NCI-H748 (cell line): ENCODE results near the gene ELOA.
"Not testable (repeated sequence)": the region's sequence is repeated elsewhere in the genome, so short reads cannot be mapped to it uniquely, and the experiment has no call there.

Experiments
- DNase-seq: peaks from one replicate; lab custom pipeline; 2025; ENCODE audit not compliant: unreplicated experiment; lab: John Stamatoyannopoulos, UW

Gene ELOA

GRCh38 chr1:23732363-23733224 lies 10.7 kb upstream of the ELOA start:
- no peak for DNase-seq

GRCh38 chr1:23733281-23733680 lies 10.0 kb upstream of the ELOA start:
- DNase-seq = not testable (repeated sequence)

DNA sequence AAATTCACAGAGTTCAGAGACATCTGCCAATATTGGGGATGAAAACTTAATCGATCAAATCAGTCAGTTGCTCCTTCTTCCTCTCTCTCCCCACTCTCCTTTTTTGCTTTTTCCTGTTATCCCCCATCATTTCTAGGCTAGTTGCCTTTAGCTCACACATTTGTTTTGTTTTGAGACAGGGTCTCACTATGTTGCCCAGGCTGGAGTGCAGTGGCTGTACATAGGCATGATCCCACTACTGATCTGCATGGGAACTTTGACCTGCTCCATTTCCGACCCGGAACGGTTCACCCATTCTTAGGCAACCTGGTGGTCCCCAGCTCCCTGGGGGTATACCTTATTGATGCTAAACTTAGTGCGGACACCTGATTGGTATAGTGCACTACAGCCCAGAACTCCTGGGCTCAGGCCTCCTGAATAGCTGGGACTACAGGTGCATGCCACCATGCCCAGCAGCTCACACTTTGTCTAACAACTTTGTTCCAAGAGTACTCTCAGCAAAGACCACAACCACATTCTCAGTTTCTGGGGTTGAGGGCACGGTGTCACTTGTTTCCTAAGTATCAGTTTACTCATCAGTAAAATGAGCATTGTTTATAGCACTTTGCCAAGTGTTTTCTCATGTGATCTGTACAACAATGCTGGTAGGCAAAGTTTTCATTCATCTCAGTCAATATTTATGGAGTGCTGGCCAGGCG lies 6.7 kb upstream of the ELOA start:
- DNase-seq = no peak

DNA sequence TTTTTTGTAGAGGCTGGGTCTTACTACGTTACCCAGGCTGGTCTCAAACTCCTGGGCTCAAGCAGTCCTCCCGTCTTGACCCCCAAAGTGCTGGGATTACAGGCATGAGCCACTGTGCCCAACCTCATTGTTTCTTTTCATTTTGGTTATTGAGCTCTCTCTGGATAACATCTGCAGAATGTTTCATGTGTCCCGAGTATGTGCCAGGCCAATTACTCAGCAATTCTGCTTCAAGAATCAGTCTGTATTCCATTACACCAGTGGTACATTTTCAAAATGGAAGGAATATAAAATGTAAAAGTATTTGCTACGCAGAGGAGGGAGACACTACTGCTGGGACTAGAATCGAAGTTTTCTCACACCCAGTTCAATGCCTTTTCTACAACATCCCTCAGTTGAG lies 1.7 kb upstream of the ELOA start:
- no peak for DNase-seq

DNA sequence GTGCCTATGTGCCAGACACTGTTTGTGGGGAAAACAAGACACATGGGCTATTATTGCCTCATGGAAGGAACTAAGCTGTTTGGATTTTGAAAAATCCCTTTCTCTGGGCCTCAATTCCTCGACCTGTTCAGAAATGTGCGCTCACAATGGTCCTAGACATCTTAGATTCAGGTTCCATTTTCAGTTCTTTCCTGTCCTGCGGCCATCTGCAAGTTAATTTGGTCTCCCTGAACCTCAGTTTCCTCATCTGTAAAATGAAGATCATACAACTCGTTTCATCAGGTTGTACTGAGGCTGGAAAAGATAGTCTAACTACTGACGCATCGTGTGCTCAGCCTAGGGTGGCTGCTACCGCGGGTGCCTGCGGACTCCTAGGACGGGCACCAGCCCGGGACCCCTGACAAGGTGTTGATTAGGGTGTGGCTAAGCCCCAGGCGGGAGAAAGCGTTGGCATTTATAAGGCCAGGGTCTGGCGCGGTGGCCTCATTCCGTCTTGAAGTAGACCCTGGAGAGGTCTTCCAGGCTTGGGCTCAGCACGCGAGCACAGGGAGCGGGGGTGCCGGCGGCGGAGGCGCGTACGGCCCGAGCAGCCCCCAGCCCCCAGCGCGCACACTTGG lies 493 bp upstream of the ELOA start:
- DNase-seq = peak; percentile 56

DNA sequence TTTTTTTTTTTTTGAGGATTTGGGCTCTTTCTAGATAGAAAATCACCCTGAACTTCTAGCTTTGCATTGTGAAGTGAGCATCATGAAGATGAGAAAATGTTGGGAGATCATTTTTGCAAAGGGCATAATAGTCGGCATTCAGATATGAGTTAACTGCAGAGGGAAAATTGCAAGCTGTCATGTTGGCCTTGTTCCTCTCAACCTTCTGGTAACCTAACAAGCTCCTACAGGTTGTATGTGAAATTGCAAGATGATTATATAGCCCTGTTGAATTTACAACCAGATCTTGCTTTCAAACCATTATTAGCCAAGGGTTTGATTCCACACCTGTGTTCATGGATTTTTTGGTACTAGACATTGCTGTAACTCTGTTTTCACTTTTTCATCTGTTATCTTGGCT lies 2.2 kb downstream of the ELOA start:
- peak; percentile 3 for DNase-seq

DNA sequence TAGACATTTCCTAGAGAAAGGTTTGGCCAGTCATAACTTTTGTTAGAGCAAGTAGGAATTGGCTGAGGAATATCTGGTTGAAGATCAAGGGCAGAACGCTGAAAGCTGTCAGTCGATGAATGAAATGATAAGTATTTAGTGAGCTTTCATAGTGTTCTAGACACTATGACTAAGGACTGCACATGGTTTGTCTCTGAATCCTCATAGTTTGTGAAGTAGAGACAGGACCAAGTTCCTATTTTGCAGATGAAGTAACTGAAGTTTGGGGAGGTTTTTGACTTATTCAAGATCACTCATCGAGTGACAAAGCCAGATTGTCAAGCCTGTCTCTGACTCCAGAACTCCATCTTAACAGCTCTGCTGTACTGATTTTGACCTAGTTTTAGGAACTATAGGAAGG lies 4.7 kb downstream of the ELOA start:
- no peak for DNase-seq

- DNase-seq = peak; percentile 12
Measured at GRCh38 chr1:23751050-23751814, 8.0 kb downstream of the ELOA start.

DNA sequence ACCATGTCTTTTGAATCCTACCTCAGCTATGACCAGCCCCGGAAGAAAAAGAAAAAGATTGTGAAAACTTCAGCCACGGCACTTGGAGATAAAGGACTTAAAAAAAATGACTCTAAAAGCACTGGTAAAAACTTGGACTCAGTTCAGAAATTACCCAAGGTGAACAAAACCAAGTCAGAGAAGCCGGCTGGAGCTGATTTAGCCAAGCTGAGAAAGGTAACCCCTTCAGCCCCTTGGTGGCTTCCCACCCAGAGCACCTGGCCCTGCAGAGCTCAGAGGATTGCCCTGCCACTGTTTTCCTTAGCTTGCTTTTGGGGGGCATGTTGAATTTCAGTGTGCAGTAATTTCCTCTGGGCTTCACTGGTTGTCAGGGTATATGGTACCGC lies 8.5 kb downstream of the ELOA start:
- no peak for DNase-seq

GRCh38 chr1:23752909-23753308 lies 9.6 kb downstream of the ELOA start:
- no peak for DNase-seq

- DNase-seq = no peak
Measured at GRCh38 chr1:23756676-23757075, 13.4 kb downstream of the ELOA start.

- DNase-seq = no peak
Measured at GRCh38 chr1:23757812-23758211, 14.5 kb downstream of the ELOA start.

DNA sequence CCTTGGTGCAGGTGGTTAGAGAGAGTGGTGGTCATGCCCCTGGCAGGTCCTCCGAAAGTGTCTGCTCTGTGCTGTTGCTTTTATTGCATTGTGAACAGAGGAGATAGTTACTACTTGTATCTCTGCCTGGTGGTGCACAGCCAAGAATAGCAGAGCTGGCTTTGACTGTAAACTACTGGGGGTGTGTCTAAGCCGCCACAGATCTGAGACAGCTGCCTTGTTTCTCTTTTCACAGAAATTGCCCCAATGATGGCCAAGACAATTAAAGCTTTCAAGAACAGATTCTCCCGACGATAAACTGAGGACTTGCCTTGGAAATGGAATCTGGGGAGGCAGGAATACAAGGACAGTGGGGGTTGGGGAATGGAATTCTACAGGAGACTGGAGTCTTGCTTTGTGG lies 16.0 kb downstream of the ELOA start:
- DNase-seq = no peak

GRCh38 chr1:23763041-23763577 lies 19.8 kb downstream of the ELOA start:
- no peak for DNase-seq

- DNase-seq = no peak
Measured at GRCh38 chr1:23768733-23769132, 25.5 kb downstream of the ELOA start.

DNA sequence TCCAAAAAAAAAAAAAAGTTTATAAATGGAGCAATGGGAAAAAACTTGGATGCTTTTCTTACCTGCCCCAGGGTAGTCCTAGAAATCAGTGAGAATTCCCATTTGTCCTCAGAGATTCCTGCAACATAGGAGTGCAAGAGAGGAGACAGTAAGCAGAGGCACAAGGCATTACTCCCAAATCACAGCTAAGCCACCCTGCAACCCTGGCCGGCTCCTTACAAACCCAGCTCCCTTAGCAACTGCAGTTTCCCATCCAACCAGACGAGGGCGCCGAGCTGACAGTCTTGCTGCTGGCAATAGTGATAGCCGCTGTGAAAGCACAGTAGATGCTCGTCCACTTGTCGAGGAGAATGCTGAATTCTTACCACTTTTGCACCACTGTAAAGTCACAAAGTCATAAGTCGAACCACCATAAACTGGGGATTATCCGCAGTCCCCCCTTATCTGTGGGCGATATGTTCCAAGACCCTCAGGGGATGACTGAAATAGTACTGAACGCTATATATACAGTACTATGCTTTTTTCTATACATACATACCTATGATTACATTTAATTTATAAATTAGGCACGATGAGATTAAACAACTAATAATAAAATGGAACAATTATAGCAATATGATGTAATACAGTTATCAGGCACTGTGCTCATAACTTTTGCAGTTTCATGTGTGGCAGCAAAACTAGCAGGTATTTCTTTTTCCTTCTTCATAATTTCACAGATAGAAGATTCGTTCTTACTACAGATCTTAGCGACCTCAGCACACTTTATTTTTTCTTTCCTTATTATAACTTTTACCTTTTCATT lies 29.0 kb downstream of the ELOA start:
- peak; percentile 65 for DNase-seq

- DNase-seq = no peak
Measured at GRCh38 chr1:23772854-23773242, 29.6 kb downstream of the ELOA start.

DNA sequence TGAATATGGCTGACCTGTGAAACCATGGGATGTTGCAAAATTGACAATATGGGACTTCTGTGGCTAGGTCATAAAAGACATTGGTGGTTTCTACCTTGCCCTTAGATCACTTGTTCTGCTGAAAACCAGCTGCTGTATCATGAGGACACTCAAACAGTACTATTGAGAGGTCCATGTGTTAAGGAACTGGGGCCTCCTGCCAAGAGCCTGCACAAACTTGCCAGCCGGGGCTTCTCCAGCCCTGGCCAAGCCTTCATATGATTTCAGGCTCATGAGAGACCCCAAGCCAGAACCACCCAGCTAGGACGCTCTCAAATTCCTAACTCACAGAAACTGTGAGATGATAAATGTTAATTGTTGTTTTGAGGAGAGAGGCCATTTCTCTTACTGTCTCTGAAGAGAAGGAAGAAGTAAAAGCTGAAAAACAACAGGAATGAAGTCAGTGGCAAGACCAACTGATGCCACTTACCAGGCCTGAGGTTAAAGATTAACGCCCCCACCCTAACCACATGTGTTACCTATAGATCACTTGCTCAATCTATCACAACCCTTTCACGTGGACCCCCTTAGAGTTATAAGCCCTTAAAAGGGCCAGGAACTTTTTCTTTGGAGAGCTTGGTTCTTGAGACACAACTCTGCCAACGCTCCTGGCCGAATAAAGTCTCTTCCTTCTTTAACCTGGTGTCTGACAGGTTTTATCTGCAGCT lies 31.1 kb downstream of the ELOA start:
- DNase-seq = no peak

GRCh38 chr1:23776217-23776616 lies 32.9 kb downstream of the ELOA start:
- no peak for DNase-seq
